Measurements from ENCODE around the gene GTF2A2. TPM values are rescaled to one million over a fixed set of nuclear protein-coding genes. Genes with fewer than 3 reads are reported as not detected.

The GTF2A2 gene
- total and polyA plus RNA-seq, 2 donors (not counting 1 experiment from before 2014, with no cell fraction given): 39.7 to 60.0 TPM

- intact Hi-C loops (cut with micrococcal nuclease): no loop called here
- peaks cover under 1% of the 10 kb centered on the region for H3K4me1 Mint-ChIP-seq
- H3K27ac ChIP-seq (ENCODE audit: low read length in 2 of 2): no peak overlapping the region
- CTCF ChIA-PET: interaction anchor here (1.0 to 1.2 kb wide), 2 partner anchors 484 to 824 kb away, joined by 4 to 5 read pairs; no protein-coding TSS in a partner anchor
- no peaks in the 10 kb centered on the region for H3K27me3 ChIP-seq (replicated peaks in 1 of 4; ENCODE audit: control extremely low read depth in 1 of 4, control insufficient read depth in 3 of 4, insufficient read depth in 4 of 4, low read length in 3 of 4)
- DNase-seq (no peak), ATAC-seq (ENCODE audit: low read depth) (no peak)
- no peaks in the 10 kb centered on the region for H3K9me3 ChIP-seq (ENCODE audit: control extremely low read depth in 1 of 3, control insufficient read depth in 2 of 3, insufficient read depth in 1 of 3, low read length in 2 of 3)
- no peak overlapping the region for H2AFZ ChIP-seq (ENCODE audit: insufficient read depth, low read depth, low read length, poor library complexity, severe bottlenecking)
- peaks cover 2% of the 10 kb centered on the region for H3K27me3 Mint-ChIP-seq
- H3K4me3 ChIP-seq (ENCODE audit: control extremely low read depth in 1 of 5, extremely low read depth in 1 of 5, insufficient read depth in 1 of 5, low read depth in 2 of 5, low read length in 4 of 5): no peak overlapping the region
- POLR2A ChIA-PET: no interaction called here
- H3K27ac Mint-ChIP-seq: no peak overlapping the region
- H3K9me3 Mint-ChIP-seq (ENCODE audit: insufficient read depth): no peaks in the 10 kb centered on the region
- no peak overlapping the region for H3K9ac ChIP-seq (ENCODE audit: low read length)
- no peaks in the 10 kb centered on the region for H3K4me1 ChIP-seq (ENCODE audit: control insufficient read depth in 2 of 2, insufficient read depth in 2 of 2, low read length in 2 of 2)
- H4K20me1 ChIP-seq (ENCODE audit: control insufficient read depth, insufficient read depth, low read length, poor library complexity, severe bottlenecking): no peaks in the 10 kb centered on the region
- no peak for TF ChIP-seq CTCF (IDR thresholded peaks at IDR 0.05)
- TF ChIP-seq EZH2 (IDR thresholded peaks at IDR 0.05; ENCODE audit: borderline replicate concordance, insufficient read depth, low read depth, low read length, poor library complexity, severe bottlenecking): no peak
- H3K4me2 ChIP-seq (replicated peaks; ENCODE audit: low read depth, low read length, poor library complexity, severe bottlenecking): no peak overlapping the region
- no peaks in the 10 kb centered on the region for H3K79me2 ChIP-seq (ENCODE audit: control insufficient read depth, insufficient read depth, low read length)
- H3K36me3 ChIP-seq (replicated peaks in 1 of 2; ENCODE audit: control extremely low read depth in 1 of 2, control insufficient read depth in 1 of 2, extremely low read depth in 1 of 2, insufficient read depth in 2 of 2, low read length in 1 of 2): no peaks in the 10 kb centered on the region
- H3K4me3 Mint-ChIP-seq: no peak overlapping the region
- 100% methylated on average over 3 of the region's 4 CpGs for WGBS (ENCODE audit: insufficient coverage)
Measured at GRCh38 chr15:59696332-59696731, 39.0 kb upstream of the GTF2A2 start.

GRCh38 chr15:59694779-59695178 lies 37.5 kb upstream of the GTF2A2 start:
- no peak overlapping the region for H3K27ac Mint-ChIP-seq
- peaks cover 10% of the 10 kb centered on the region for H3K4me1 Mint-ChIP-seq
- H3K9me3 Mint-ChIP-seq (ENCODE audit: insufficient read depth): no peaks in the 10 kb centered on the region
- ATAC-seq (ENCODE audit: low read depth): no peak
- Histone ChIP-seq H3K27me3 (replicated peaks in 1 of 4; ENCODE audit: control extremely low read depth in 1 of 4, control insufficient read depth in 3 of 4, insufficient read depth in 4 of 4, low read length in 3 of 4) (no peaks in the 10 kb centered on the region), H3K9me3 (ENCODE audit: control extremely low read depth in 1 of 3, control insufficient read depth in 2 of 3, insufficient read depth in 1 of 3, low read length in 2 of 3) (no peaks in the 10 kb centered on the region), H4K20me1 (ENCODE audit: control insufficient read depth, insufficient read depth, low read length, poor library complexity, severe bottlenecking) (no peaks in the 10 kb centered on the region), H3K9ac (ENCODE audit: low read length) (no peak overlapping the region), H3K36me3 (replicated peaks in 1 of 2; ENCODE audit: control extremely low read depth in 1 of 2, control insufficient read depth in 1 of 2, extremely low read depth in 1 of 2, insufficient read depth in 2 of 2, low read length in 1 of 2) (no peaks in the 10 kb centered on the region), H2AFZ (ENCODE audit: insufficient read depth, low read depth, low read length, poor library complexity, severe bottlenecking) (no peak overlapping the region), H3K4me1 (ENCODE audit: control insufficient read depth in 2 of 2, insufficient read depth in 2 of 2, low read length in 2 of 2) (peaks cover 5 to 12% of the 10 kb centered on the region in 2 donors), H3K79me2 (ENCODE audit: control insufficient read depth, insufficient read depth, low read length) (no peaks in the 10 kb centered on the region), H3K4me3 (ENCODE audit: control extremely low read depth in 1 of 5, extremely low read depth in 1 of 5, insufficient read depth in 1 of 5, low read depth in 2 of 5, low read length in 4 of 5) (no peak overlapping the region), H3K27ac (ENCODE audit: low read length in 2 of 2) (no peak overlapping the region), H3K4me2 (replicated peaks; ENCODE audit: low read depth, low read length, poor library complexity, severe bottlenecking) (no peak overlapping the region)
- intact Hi-C loops (cut with micrococcal nuclease): loop anchor here (5.0 kb wide), 1 partner anchor 1223 kb away; no protein-coding TSS in a partner anchor
- WGBS (ENCODE audit: insufficient coverage): no CpG with 5 or more reads among the region's 1 CpG
- ChIA-PET POLR2A (no interaction called here), CTCF (no interaction called here)
- H3K4me3 Mint-ChIP-seq: no peak overlapping the region
- H3K27me3 Mint-ChIP-seq: peaks cover under 1% of the 10 kb centered on the region
- TF ChIP-seq EZH2 (IDR thresholded peaks at IDR 0.05; ENCODE audit: borderline replicate concordance, insufficient read depth, low read depth, low read length, poor library complexity, severe bottlenecking) (no peak), CTCF (IDR thresholded peaks at IDR 0.05) (no peak)
- no peak for DNase-seq

All from B cell (primary cell).